ENCODE measurements around the gene PPP2R2D. TPM values are rescaled to one million over a fixed set of nuclear protein-coding genes. Genes with fewer than 3 reads are reported as not detected.

Gene PPP2R2D
- polyA plus RNA-seq, 1 of the 3 experiments (the other 2 are of a cell fraction) = 25.1 TPM

- TF ChIP-seq USF2 (IDR thresholded peaks at IDR 0.05; ENCODE audit: borderline replicate concordance, low read depth, low read length) = no peak
These were observed 41.6 kb downstream of the PPP2R2D start (continued) for GRCh38 chr10:131942455-131942854.

GRCh38 chr10:131943021-131943814, 42.4 kb downstream of the PPP2R2D start:
- 93% methylated on average over 11 of the region's 11 CpGs for WGBS (ENCODE audit: low lambda C conversion rate)

GRCh38 chr10:131944412-131944811, 43.6 kb downstream of the PPP2R2D start:
- no peaks in the 10 kb centered on the region for H4K20me1 ChIP-seq (ENCODE audit: insufficient read depth)
- no peaks in the 10 kb centered on the region for H3K9me3 ChIP-seq
- H2AFZ ChIP-seq (ENCODE audit: low read depth) = no peak overlapping the region
- H3K36me3 ChIP-seq (replicated peaks in 1 of 2; ENCODE audit: control insufficient read depth in 1 of 2, insufficient read depth in 2 of 2, low read length in 1 of 2) = peaks cover 45 to 69% of the 10 kb centered on the region in 2 experiments
- peaks cover 0 to 30% of the 10 kb centered on the region in 2 experiments; a peak in 3 of 4 replicates for H3K4me1 ChIP-seq (ENCODE audit: control insufficient read depth in 1 of 2, insufficient read depth in 2 of 2, low read depth in 1 of 2, low read length in 1 of 2)
- POLR2A ChIA-PET = interaction anchor here (1.6 to 2.1 kb wide), 2 partner anchors 18 to 37 kb away, joined by 3 to 8 read pairs; partner anchors contain the start of gene BNIP3
- TF ChIP-seq EZH2phosphoT487 (IDR thresholded peaks at IDR 0.05; ENCODE audit: borderline replicate concordance, low read depth) (no peak), RAD21 (IDR thresholded peaks at IDR 0.05; ENCODE audit: low read length) (no peak), RFX5 (IDR thresholded peaks at IDR 0.05; ENCODE audit: low read length) (no peak), YY1 (IDR thresholded peaks at IDR 0.05; ENCODE audit: low read depth) (no peak)
- H3K9ac ChIP-seq = no peak overlapping the region
- no peak overlapping the region for H3K27ac ChIP-seq (ENCODE audit: low read depth in 2 of 2, low read length in 1 of 2)
- DNase-seq = no peak
- WGBS (ENCODE audit: low lambda C conversion rate) = 93% methylated on average over 4 of the region's 4 CpGs
- no peaks in the 10 kb centered on the region for H3K9me2 ChIP-seq
- no peaks in the 10 kb centered on the region; the same call in 1 of the 2 replicates for H3K79me2 ChIP-seq (ENCODE audit: insufficient read depth)
- no peak overlapping the region for H3K4me3 ChIP-seq (ENCODE audit: low read depth in 2 of 2, low read length in 1 of 2)
- no peaks in the 10 kb centered on the region for H3K27me3 ChIP-seq (ENCODE audit: insufficient read depth)
- H3K4me2 ChIP-seq = no peak overlapping the region
- CTCF ChIA-PET = interaction anchor here (1.8 to 2.4 kb wide), 2 partner anchors 30 to 78 kb away, joined by 4 to 11 read pairs; no protein-coding TSS in a partner anchor
- H3F3A ChIP-seq (replicated peaks; ENCODE audit: insufficient read depth) = peaks cover 24% of the 10 kb centered on the region

More at GRCh38 chr10:131943021-131943814, 42.4 kb downstream of the PPP2R2D start:
- Histone ChIP-seq H4K20me1 (ENCODE audit: insufficient read depth) (no peaks in the 10 kb centered on the region), H3K4me1 (ENCODE audit: control insufficient read depth in 1 of 2, insufficient read depth in 2 of 2, low read depth in 1 of 2, low read length in 1 of 2) (peaks cover 0 to 25% of the 10 kb centered on the region in 2 experiments; a peak in 3 of 4 replicates), H3F3A (replicated peaks; ENCODE audit: insufficient read depth) (peaks cover 24% of the 10 kb centered on the region), H2AFZ (ENCODE audit: low read depth) (no peak overlapping the region), H3K4me3 (ENCODE audit: low read depth in 2 of 2, low read length in 1 of 2) (no peak overlapping the region), H3K27ac (ENCODE audit: low read depth in 2 of 2, low read length in 1 of 2) (no peak overlapping the region; a peak in 1 of 4 replicates), H3K36me3 (replicated peaks in 1 of 2; ENCODE audit: control insufficient read depth in 1 of 2, insufficient read depth in 2 of 2, low read length in 1 of 2) (peaks cover 39 to 63% of the 10 kb centered on the region in 2 experiments), H3K9me2 (no peaks in the 10 kb centered on the region), H3K27me3 (ENCODE audit: insufficient read depth) (no peaks in the 10 kb centered on the region), H3K9me3 (no peaks in the 10 kb centered on the region), H3K9ac (no peak overlapping the region), H3K79me2 (ENCODE audit: insufficient read depth) (no peaks in the 10 kb centered on the region; the same call in 1 of the 2 replicates), H3K4me2 (no peak overlapping the region)
- TF ChIP-seq JUND (IDR thresholded peaks at IDR 0.05) = no peak
- TF ChIP-seq GATA2 (CRISPR knock-in tag; IDR thresholded peaks at IDR 0.05) = no peak
- peak; percentile 42 for TF ChIP-seq CTCF (IDR thresholded peaks at IDR 0.05)
- TF ChIP-seq RCOR1 (IDR thresholded peaks at IDR 0.05; ENCODE audit: low read length) = no peak
- 0 out of 2 replicates have a peak, but pooled peaks have one; percentile 21 for TF ChIP-seq SMC3 (IDR thresholded peaks at IDR 0.05; ENCODE audit: low read depth, low read length)
- TF ChIP-seq RAD21 (IDR thresholded peaks at IDR 0.05; ENCODE audit: low read length) = peak; percentile 34
- peak; percentile 69 for DNase-seq
- ChIA-PET CTCF (interaction anchor here (0.6 to 2.4 kb wide), 11 partner anchors 11 to 199 kb away, joined by 3 to 11 read pairs (median 3); no protein-coding TSS in a partner anchor), POLR2A (interaction anchor here (1.4 to 1.6 kb wide), 2 partner anchors 18 to 38 kb away, joined by 3 to 5 read pairs; partner anchors contain the start of gene BNIP3)

All from SK-N-SH (cell line).